C4-2B (cell line): ENCODE results near the gene TMEM178B.

Experiments
- CTCF ChIP-seq: fragments of 450-650 bp; conservative IDR thresholded peaks from 2 replicates; pipeline ENCODE4 v1.5.1; 2017; ENCODE audit warnings: mild to moderate bottlenecking
- ZFX ChIP-seq: fragments of 450-650 bp; IDR thresholded peaks from 2 replicates; pipeline ENCODE4 v1.6.1; 2017

GRCh38 chr7:141339603-141340002 is 265.7 kb downstream of the TMEM178B start:
- TF ChIP-seq ZFX = no peak
- TF ChIP-seq CTCF = no peak
